ENCODE results near the gene TRMT10A.

- TF ChIP-seq POLR2A (IDR thresholded peaks at IDR 0.05) (no peak), CTCF (IDR thresholded peaks at IDR 0.05) (no peak)
Observed at GRCh38 chr4:99585516-99585915, 21.7 kb upstream of the TRMT10A start.

All from vagina (tissue), 2 donors.